K562 (cell line): Measurements from ENCODE around the gene KRAS.

Source experiments
- KDM1A ChIP-seq, 2 experiments: fragments of 450-650 bp; IDR thresholded peaks; 2 replicates each; pipeline ENCODE4 v1.6.1; 2016; ENCODE audit warnings: mild to moderate bottlenecking in 2 of 2
- REST ChIP-seq, 2 experiments: fragments of 450-650 bp; formaldehyde crosslinking in 1 of 2; IDR thresholded peaks; 2 replicates each; pipeline versions ENCODE4 v1.4.0 to v1.6.1; 2014 to 2020; ENCODE audit warnings: mild to moderate bottlenecking in 2 of 2, borderline replicate concordance in 1 of 2, low read depth in 1 of 2
- SIX5 ChIP-seq, 2 experiments: IDR thresholded peaks; 2 replicates each; pipeline ENCODE4 v1.6.1; 2011; ENCODE audit warnings: low read length in 2 of 2, borderline replicate concordance in 1 of 2, low read depth in 1 of 2, mild to moderate bottlenecking in 1 of 2, moderate library complexity in 1 of 2; ENCODE audit not compliant: insufficient read depth in 1 of 2
- TAF1 ChIP-seq: IDR thresholded peaks from 2 replicates; pipeline ENCODE4 v1.6.1; 2011; ENCODE audit warnings: mild to moderate bottlenecking, low read length, moderate library complexity; ENCODE audit not compliant: insufficient read depth, control insufficient read depth, severe bottlenecking; ENCODE audit errors: extremely low read depth
- TAL1 ChIP-seq: fragments of 450-650 bp; IDR thresholded peaks from 2 replicates; pipeline ENCODE4 v1.6.1; 2016; ENCODE audit warnings: mild to moderate bottlenecking

GRCh38 chr12:25293653-25294052, 42.9 kb upstream of the KRAS start:
- TF ChIP-seq TAF1 (no peak), KDM1A (IDR thresholded peaks at IDR 0.05) (no peak), REST (IDR thresholded peaks at IDR 0.05; ENCODE audit: borderline replicate concordance) (no peak), REST (CRISPR knock-in tag; IDR thresholded peaks at IDR 0.05; ENCODE audit: low read depth) (no peak), SIX5 (IDR thresholded peaks at IDR 0.05; ENCODE audit: borderline replicate concordance in 1 of 2, insufficient read depth in 1 of 2, low read depth in 1 of 2, low read length in 2 of 2) (no peak), TAL1 (no peak)
